Testis (tissue), 3 donors: ENCODE results near the gene LRFN2. TPM values are rescaled to one million over a fixed set of nuclear protein-coding genes. Genes with fewer than 3 reads are reported as not detected.

ENCODE experiments used
- DNase-seq: peaks from one replicate; pipeline ENCODE4 v3.0.0-alpha.2; 2019
- H3K27ac ChIP-seq, 2 donors: fragments of 200-600 bp; sonication (generic); one replicate each; pipeline ENCODE4 v1.5.1; 2019
- H3K27me3 ChIP-seq: fragments of 200-600 bp; sonication (generic); one replicate; pipeline ENCODE4 v1.5.1; 2019
- H3K36me3 ChIP-seq: fragments of 200-600 bp; sonication (generic); one replicate; pipeline ENCODE4 v1.5.1; 2017; ENCODE audit warnings: low read depth; ENCODE audit errors: missing control alignments
- H3K4me1 ChIP-seq: fragments of 200-600 bp; sonication (generic); one replicate; pipeline ENCODE4 v1.5.1; 2019
- H3K4me3 ChIP-seq, 2 donors: fragments of 200-600 bp; sonication (generic); one replicate each; pipeline ENCODE4 v1.5.1; 2017 to 2019
- H3K9me3 ChIP-seq: fragments of 200-600 bp; sonication (generic); one replicate; pipeline ENCODE4 v1.5.1; 2017
- CTCF ChIP-seq, 3 experiments: fragments of 450-650 bp in 2 of 3; fragments of 200-600 bp in 1 of 3; sonication (generic) in 1 of 3; IDR thresholded peaks; one replicate each; pipeline ENCODE4 v1.5.1; 2016 to 2019; ENCODE audit warnings: antibody characterized with exemption in 3 of 3, mild to moderate bottlenecking in 2 of 3, moderate library complexity in 1 of 3
- POLR2A ChIP-seq: fragments of 450-650 bp; IDR thresholded peaks from one replicate; pipeline ENCODE4 v1.6.1; 2017; ENCODE audit warnings: antibody characterized with exemption, mild to moderate bottlenecking, moderate library complexity
- WGBS, 2 donors: methylation state at CpG; one replicate each; pipeline ENCODE4 v1.1.5; 2018; 5-methylcytosine and 5-hydroxymethylcytosine counted together
- intact Hi-C: fragments of 100-400 bp; cut with DNase I; formaldehyde crosslinking; loops from one replicate; pipeline ENCODE4 v1.15.1; 2023; ENCODE audit warnings: low total_unique reads
- polyA plus RNA-seq: library from polyadenylated mRNA; stranded (reverse); fragments of 350-450 nt; fragmentation: Illumina TruSeq; extraction: RNeasy Lipid Tissue Mini Kit (QIAGEN cat#74804); gene quantifications from one replicate; pipeline ENCODE4 v1.2.3, GENCODE V29; 2014; ENCODE audit warnings: low read depth, low replicate concordance; ENCODE audit not compliant: insufficient read depth
- total RNA-seq, 2 donors: library from RNA; depleted of rRNA; stranded (reverse); fragments of >200 nt; gene quantifications; one replicate each; pipeline ENCODE4 v1.2.3, GENCODE V29; 2016

LRFN2 gene
- total and polyA plus RNA-seq, 3 donors from 2014 or later, result 1.1 to 3.3 (median 1.6) TPM

- no peak for DNase-seq
- Histone ChIP-seq H3K4me1 (peaks cover 7% of the 10 kb centered on the region), H3K27ac (no peak overlapping the region), H3K9me3 (no peaks in the 10 kb centered on the region), H3K27me3 (no peaks in the 10 kb centered on the region), H3K4me3 (no peak overlapping the region), H3K36me3 (no peaks in the 10 kb centered on the region)
- 70 to 77% methylated on average over 4 of the region's 4 CpGs for WGBS, 2 donors
- no peak for TF ChIP-seq CTCF (IDR thresholded peaks at IDR 0.05)
- no peak for TF ChIP-seq POLR2A
- intact Hi-C loops, result no loop called here
Measured at GRCh38 chr6:40585223-40585622, 1.9 kb downstream of the LRFN2 start.

- no peak for DNase-seq
- H3K4me1 ChIP-seq, result peaks cover 7% of the 10 kb centered on the region
- no peak overlapping the region for H3K4me3 ChIP-seq
- no peaks in the 10 kb centered on the region for H3K9me3 ChIP-seq
- no peaks in the 10 kb centered on the region for H3K27me3 ChIP-seq
- TF ChIP-seq POLR2A (no peak), CTCF (IDR thresholded peaks at IDR 0.05) (no peak)
- 63 to 81% methylated on average over 2 of the region's 2 CpGs for WGBS, 2 donors
- H3K36me3 ChIP-seq, result no peaks in the 10 kb centered on the region
- H3K27ac ChIP-seq, result no peak overlapping the region
- intact Hi-C loops, result no loop called here
Measured at GRCh38 chr6:40584741-40585140, 2.4 kb downstream of the LRFN2 start.

GRCh38 chr6:40583709-40584108, 3.5 kb downstream of the LRFN2 start:
- Histone ChIP-seq H3K36me3 (no peaks in the 10 kb centered on the region), H3K4me1 (peaks cover 7% of the 10 kb centered on the region), H3K4me3 (no peak overlapping the region), H3K27me3 (no peaks in the 10 kb centered on the region), H3K27ac (no peak overlapping the region), H3K9me3 (no peaks in the 10 kb centered on the region)
- DNase-seq, result no peak
- intact Hi-C loops, result no loop called here
- TF ChIP-seq POLR2A, result no peak
- no peak for TF ChIP-seq CTCF (IDR thresholded peaks at IDR 0.05)
- 44 to 62% methylated on average over 2 to 3 of the region's 3 CpGs for WGBS, 2 donors

GRCh38 chr6:40582892-40583291, 4.3 kb downstream of the LRFN2 start:
- intact Hi-C loops, result no loop called here
- peaks cover 4% of the 10 kb centered on the region for H3K4me1 ChIP-seq
- DNase-seq, result no peak
- no peaks in the 10 kb centered on the region for H3K9me3 ChIP-seq
- WGBS, 2 donors, result 85 to 88% methylated on average over 3 of the region's 3 CpGs
- no peak overlapping the region for H3K4me3 ChIP-seq
- no peak for TF ChIP-seq POLR2A
- no peak for TF ChIP-seq CTCF (IDR thresholded peaks at IDR 0.05)
- no peak overlapping the region for H3K27ac ChIP-seq
- H3K27me3 ChIP-seq, result no peaks in the 10 kb centered on the region
- no peaks in the 10 kb centered on the region for H3K36me3 ChIP-seq

GRCh38 chr6:40579101-40579500, 8.1 kb downstream of the LRFN2 start:
- DNase-seq, result no peak
- no peaks in the 10 kb centered on the region for H3K9me3 ChIP-seq
- intact Hi-C loops, result no loop called here
- no peak overlapping the region for H3K27ac ChIP-seq
- H3K4me1 ChIP-seq, result no peaks in the 10 kb centered on the region
- H3K27me3 ChIP-seq, result no peaks in the 10 kb centered on the region
- TF ChIP-seq POLR2A (no peak), CTCF (IDR thresholded peaks at IDR 0.05) (no peak)
- H3K36me3 ChIP-seq, result no peaks in the 10 kb centered on the region
- 84 to 86% methylated on average over 3 of the region's 3 CpGs for WGBS, 2 donors
- no peak overlapping the region for H3K4me3 ChIP-seq
